ENCODE data around the gene TLE4. TPM values are rescaled to one million over a fixed set of nuclear protein-coding genes. Genes with fewer than 3 reads are reported as not detected.
"Not testable (repeated sequence)": the region's sequence is repeated elsewhere in the genome, so short reads cannot be mapped to it uniquely, and the experiment has no call there.

TLE4 gene
- total RNA-seq, 1 donor from 2014 or later: 102 TPM

- peaks cover 10% of the 10 kb centered on the region for H3K4me1 Mint-ChIP-seq (ENCODE audit: unreplicated experiment)
- no peak overlapping the region for H3K27ac Mint-ChIP-seq (ENCODE audit: unreplicated experiment)
- peaks cover 4% of the 10 kb centered on the region for H3K9me3 Mint-ChIP-seq (ENCODE audit: unreplicated experiment)
- TF ChIP-seq, protein P1, sequence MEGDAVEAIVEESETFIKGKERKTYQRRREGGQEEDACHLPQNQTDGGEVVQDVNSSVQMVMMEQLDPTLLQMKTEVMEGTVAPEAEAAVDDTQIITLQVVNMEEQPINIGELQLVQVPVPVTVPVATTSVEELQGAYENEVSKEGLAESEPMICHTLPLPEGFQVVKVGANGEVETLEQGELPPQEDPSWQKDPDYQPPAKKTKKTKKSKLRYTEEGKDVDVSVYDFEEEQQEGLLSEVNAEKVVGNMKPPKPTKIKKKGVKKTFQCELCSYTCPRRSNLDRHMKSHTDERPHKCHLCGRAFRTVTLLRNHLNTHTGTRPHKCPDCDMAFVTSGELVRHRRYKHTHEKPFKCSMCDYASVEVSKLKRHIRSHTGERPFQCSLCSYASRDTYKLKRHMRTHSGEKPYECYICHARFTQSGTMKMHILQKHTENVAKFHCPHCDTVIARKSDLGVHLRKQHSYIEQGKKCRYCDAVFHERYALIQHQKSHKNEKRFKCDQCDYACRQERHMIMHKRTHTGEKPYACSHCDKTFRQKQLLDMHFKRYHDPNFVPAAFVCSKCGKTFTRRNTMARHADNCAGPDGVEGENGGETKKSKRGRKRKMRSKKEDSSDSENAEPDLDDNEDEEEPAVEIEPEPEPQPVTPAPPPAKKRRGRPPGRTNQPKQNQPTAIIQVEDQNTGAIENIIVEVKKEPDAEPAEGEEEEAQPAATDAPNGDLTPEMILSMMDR (IDR thresholded peaks at IDR 0.05): no peak
- no peak for DNase-seq (ENCODE audit: extremely low spot score, unreplicated experiment)
- no peaks in the 10 kb centered on the region for H3K27me3 Mint-ChIP-seq (ENCODE audit: unreplicated experiment)
- no peaks in the 10 kb centered on the region for H3K36me3 Mint-ChIP-seq (ENCODE audit: unreplicated experiment)
- H3K4me3 Mint-ChIP-seq (ENCODE audit: unreplicated experiment): no peak overlapping the region
Measured at GRCh38 chr9:79537838-79538237, 33.9 kb upstream of the TLE4 start.

DNA sequence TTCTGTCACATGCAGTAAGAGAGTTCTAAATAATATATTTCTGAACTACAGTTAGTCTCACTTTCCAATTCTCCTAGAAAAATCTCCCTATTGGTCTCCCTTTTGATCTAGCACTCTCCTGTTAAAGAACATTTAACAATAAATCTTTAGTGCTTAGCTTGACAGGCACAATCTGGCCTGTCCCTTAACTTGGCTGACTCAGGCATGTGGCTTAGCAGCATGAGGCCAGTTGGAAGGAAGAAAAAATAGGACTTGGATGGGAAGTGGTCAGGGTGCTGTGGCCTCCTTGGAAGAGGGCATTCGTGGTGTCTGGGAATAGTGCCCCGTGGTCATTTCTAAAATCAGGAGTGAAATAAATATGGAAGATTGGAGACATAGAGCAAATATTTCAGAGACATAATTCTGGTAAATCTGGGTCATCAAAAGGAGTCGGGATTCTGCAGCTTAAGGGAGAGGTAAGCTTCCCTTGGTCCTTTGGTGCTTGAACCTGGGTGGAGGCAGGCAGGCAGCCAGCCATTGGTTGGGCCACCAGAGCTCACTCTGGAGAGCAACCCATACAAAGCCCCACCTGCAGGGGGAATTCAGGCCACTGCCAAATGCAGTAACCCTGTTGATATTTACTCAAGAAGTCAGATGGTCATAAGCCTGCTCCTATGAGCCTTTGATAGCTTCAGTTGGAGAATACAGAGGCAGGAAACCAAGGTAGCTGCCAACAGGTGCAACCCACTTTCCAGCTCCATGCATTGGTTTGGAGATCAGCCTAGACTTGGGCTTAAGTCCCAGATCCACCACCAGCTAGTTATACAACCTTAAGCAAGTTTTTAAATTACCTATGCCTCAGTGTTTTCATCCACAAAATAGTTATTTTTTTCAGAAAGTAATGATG lies 28.8 kb upstream of the TLE4 start:
- DNase-seq (ENCODE audit: extremely low spot score, unreplicated experiment): no peak
- peaks cover 6% of the 10 kb centered on the region for H3K36me3 Mint-ChIP-seq (ENCODE audit: unreplicated experiment)
- peaks cover 6% of the 10 kb centered on the region for H3K4me1 Mint-ChIP-seq (ENCODE audit: unreplicated experiment)
- H3K27me3 Mint-ChIP-seq (ENCODE audit: unreplicated experiment): no peaks in the 10 kb centered on the region
- no peak overlapping the region for H3K27ac Mint-ChIP-seq (ENCODE audit: unreplicated experiment)
- TF ChIP-seq, protein P1 (IDR thresholded peaks at IDR 0.05): no peak
- no peak overlapping the region for H3K4me3 Mint-ChIP-seq (ENCODE audit: unreplicated experiment)
- peaks cover 10% of the 10 kb centered on the region for H3K9me3 Mint-ChIP-seq (ENCODE audit: unreplicated experiment)

- not testable (repeated sequence) for H3K9me3 Mint-ChIP-seq (ENCODE audit: unreplicated experiment); H3K27ac Mint-ChIP-seq (ENCODE audit: unreplicated experiment); H3K36me3 Mint-ChIP-seq (ENCODE audit: unreplicated experiment); H3K4me3 Mint-ChIP-seq (ENCODE audit: unreplicated experiment); H3K27me3 Mint-ChIP-seq (ENCODE audit: unreplicated experiment); H3K4me1 Mint-ChIP-seq (ENCODE audit: unreplicated experiment); DNase-seq (ENCODE audit: extremely low spot score, unreplicated experiment)
Measured at GRCh38 chr9:79544375-79544774, 27.4 kb upstream of the TLE4 start.

DNA sequence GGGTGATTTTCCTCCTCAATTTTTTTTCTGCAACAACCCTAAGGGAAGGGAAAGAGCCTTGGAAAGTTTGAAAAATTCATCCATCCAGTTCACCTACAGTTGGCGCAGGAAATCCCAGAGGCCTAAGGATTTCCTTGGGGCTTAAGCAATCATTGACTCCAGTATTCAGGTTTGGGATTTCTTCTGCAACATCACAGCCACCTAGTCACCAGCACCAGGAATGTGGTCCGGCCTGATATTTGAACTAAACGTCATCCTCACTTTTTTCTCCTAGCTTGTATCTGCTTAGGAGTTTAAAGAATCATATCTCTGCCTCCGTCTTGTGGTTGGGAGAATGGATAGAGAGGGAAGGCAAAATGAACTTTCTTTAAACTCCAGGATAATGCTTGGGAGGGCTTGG lies 20.2 kb upstream of the TLE4 start:
- H3K27ac Mint-ChIP-seq (ENCODE audit: unreplicated experiment): no peak overlapping the region
- no peak for DNase-seq (ENCODE audit: extremely low spot score, unreplicated experiment)
- no peaks in the 10 kb centered on the region for H3K27me3 Mint-ChIP-seq (ENCODE audit: unreplicated experiment)
- H3K36me3 Mint-ChIP-seq (ENCODE audit: unreplicated experiment): peaks cover 2% of the 10 kb centered on the region
- no peak overlapping the region for H3K4me3 Mint-ChIP-seq (ENCODE audit: unreplicated experiment)
- peaks cover 7% of the 10 kb centered on the region for H3K9me3 Mint-ChIP-seq (ENCODE audit: unreplicated experiment)
- H3K4me1 Mint-ChIP-seq (ENCODE audit: unreplicated experiment): no peaks in the 10 kb centered on the region
- TF ChIP-seq, protein P1 (IDR thresholded peaks at IDR 0.05): no peak

- H3K27ac Mint-ChIP-seq (ENCODE audit: unreplicated experiment): no peak overlapping the region
- no peaks in the 10 kb centered on the region for H3K27me3 Mint-ChIP-seq (ENCODE audit: unreplicated experiment)
- H3K4me3 Mint-ChIP-seq (ENCODE audit: unreplicated experiment): no peak overlapping the region
- H3K36me3 Mint-ChIP-seq (ENCODE audit: unreplicated experiment): no peaks in the 10 kb centered on the region
- TF ChIP-seq, protein P1 (IDR thresholded peaks at IDR 0.05): no peak
- H3K9me3 Mint-ChIP-seq (ENCODE audit: unreplicated experiment): peaks cover 4% of the 10 kb centered on the region
- H3K4me1 Mint-ChIP-seq (ENCODE audit: unreplicated experiment): no peaks in the 10 kb centered on the region
- no peak for DNase-seq (ENCODE audit: extremely low spot score, unreplicated experiment)
Measured at GRCh38 chr9:79551994-79552393, 19.8 kb upstream of the TLE4 start.
